Activated naive CD4-positive, alpha-beta T cell treated with anti-CD3 and anti-CD28 coated beads, Interleukin-2, amount 50 U/mL, for 72 hours (primary cell): Measurements from ENCODE around the gene ACSL1. TPM values are rescaled to one million over a fixed set of nuclear protein-coding genes. Genes with fewer than 3 reads are reported as not detected.
"Not testable (repeated sequence)": the region's sequence is repeated elsewhere in the genome, so short reads cannot be mapped to it uniquely, and the experiment has no call there.

Source experiments
- ATAC-seq, 2 donors: fragments of 150-1000 bp; cut with Tn5 transposase; 2 replicates each; pipeline ENCODE4 v1.10.0; 2021; ENCODE audit warnings: mild to moderate bottlenecking in 2 of 2, moderate library complexity in 2 of 2
- DNase-seq, 2 donors: peaks; one replicate each; pipeline ENCODE4 v3.0.0; 2021 to 2022; ENCODE audit warnings: low spot score in 2 of 2
- H3K27ac Mint-ChIP-seq, 2 donors: one replicate each; pipeline ENCODE4 v1.8.0; 2022; ENCODE audit warnings: mild to moderate bottlenecking in 2 of 2, mixed read lengths in 2 of 2
- H3K36me3 Mint-ChIP-seq, 2 donors: one replicate each; pipeline ENCODE4 v1.8.0; 2022; ENCODE audit warnings: mixed read lengths in 2 of 2
- H3K9me3 Mint-ChIP-seq, 2 donors: one replicate each; pipeline ENCODE4 v1.8.0; 2022; ENCODE audit warnings: mixed read lengths in 2 of 2
- total RNA-seq, 2 donors: library from RNA; stranded (reverse); gene quantifications; one replicate each; pipeline ENCODE4 v1.2.3, GENCODE V29; 2022

Gene ACSL1
- total RNA-seq, 2 donors from 2014 or later: 23.4 to 27.1 TPM

- H3K27ac Mint-ChIP-seq: peak overlapping the region; percentile 33 to 41
- no peaks in the 10 kb centered on the region for H3K9me3 Mint-ChIP-seq
- ATAC-seq: peak; percentile 72 to 74
Measured at GRCh38 chr4:184849185-184849584, 23.4 kb upstream of the ACSL1 start.

GRCh38 chr4:184848510-184848909 is 22.7 kb upstream of the ACSL1 start:
- DNase-seq (no peak), ATAC-seq (peak; percentile 26 to 41)
- no peak overlapping the region for H3K27ac Mint-ChIP-seq
- no peaks in the 10 kb centered on the region for H3K36me3 Mint-ChIP-seq
- H3K9me3 Mint-ChIP-seq: no peaks in the 10 kb centered on the region

More at GRCh38 chr4:184849185-184849584, 23.4 kb upstream of the ACSL1 start:
- H3K36me3 Mint-ChIP-seq: no peaks in the 10 kb centered on the region
- no peak for DNase-seq

GRCh38 chr4:184846531-184846930 is 20.8 kb upstream of the ACSL1 start:
- H3K36me3 Mint-ChIP-seq: no peaks in the 10 kb centered on the region
- no peaks in the 10 kb centered on the region for H3K9me3 Mint-ChIP-seq
- H3K27ac Mint-ChIP-seq: no peak overlapping the region
- ATAC-seq (no peak), DNase-seq (no peak)

- DNase-seq (no peak), ATAC-seq (peak in 1 of 2 donors; percentile 53)
- H3K9me3 Mint-ChIP-seq: no peaks in the 10 kb centered on the region
- H3K36me3 Mint-ChIP-seq: no peaks in the 10 kb centered on the region
- H3K27ac Mint-ChIP-seq: no peak overlapping the region
Measured at GRCh38 chr4:184845367-184846021, 19.7 kb upstream of the ACSL1 start.

- Mint-ChIP-seq H3K36me3 (no peaks in the 10 kb centered on the region), H3K27ac (no peak overlapping the region), H3K9me3 (no peaks in the 10 kb centered on the region)
- no peak for ATAC-seq
- DNase-seq: no peak
Measured at GRCh38 chr4:184844742-184845141, 19.0 kb upstream of the ACSL1 start.

GRCh38 chr4:184843984-184844554 is 18.3 kb upstream of the ACSL1 start:
- peak; percentile 57 to 74 for ATAC-seq
- Mint-ChIP-seq H3K9me3 (no peaks in the 10 kb centered on the region), H3K27ac (no peak overlapping the region), H3K36me3 (no peaks in the 10 kb centered on the region)
- no peak for DNase-seq

- ATAC-seq, H3K36me3 Mint-ChIP-seq, H3K9me3 Mint-ChIP-seq, DNase-seq, H3K27ac Mint-ChIP-seq: not testable (repeated sequence)
Measured at GRCh38 chr4:184839075-184839399, 13.3 kb upstream of the ACSL1 start.

- ATAC-seq (no peak), DNase-seq (no peak)
- Mint-ChIP-seq H3K9me3 (no peaks in the 10 kb centered on the region), H3K36me3 (no peaks in the 10 kb centered on the region), H3K27ac (no peak overlapping the region)
Measured at GRCh38 chr4:184838249-184839074, 12.7 kb upstream of the ACSL1 start.

GRCh38 chr4:184836613-184837012 is 10.8 kb upstream of the ACSL1 start:
- DNase-seq: no peak
- H3K27ac Mint-ChIP-seq: no peak overlapping the region
- peak in 1 of 2 donors; percentile 41 for ATAC-seq
- no peaks in the 10 kb centered on the region for H3K9me3 Mint-ChIP-seq
- H3K36me3 Mint-ChIP-seq: no peaks in the 10 kb centered on the region

GRCh38 chr4:184833046-184833838 is 7.5 kb upstream of the ACSL1 start:
- Mint-ChIP-seq H3K36me3 (no peaks in the 10 kb centered on the region), H3K27ac (no peak overlapping the region), H3K9me3 (no peaks in the 10 kb centered on the region)
- DNase-seq: no peak
- no peak for ATAC-seq

GRCh38 chr4:184831153-184831552 is 5.4 kb upstream of the ACSL1 start:
- no peak for DNase-seq
- H3K36me3 Mint-ChIP-seq: no peaks in the 10 kb centered on the region
- no peak for ATAC-seq

GRCh38 chr4:184826691-184827270 is 1.0 kb upstream of the ACSL1 start:
- ATAC-seq: no peak
- peak overlapping the region; percentile 46 to 83 for H3K27ac Mint-ChIP-seq

More at GRCh38 chr4:184831153-184831552, 5.4 kb upstream of the ACSL1 start:
- Mint-ChIP-seq H3K9me3 (no peaks in the 10 kb centered on the region), H3K27ac (no peak overlapping the region)

GRCh38 chr4:184825141-184825895 is 450 bp downstream of the ACSL1 start:
- ATAC-seq: peak; percentile 52 to 53
- peak overlapping the region; percentile 81 to 84 for H3K27ac Mint-ChIP-seq
- peaks cover 0 to 9% of the 10 kb centered on the region in 2 donors for H3K36me3 Mint-ChIP-seq
- no peaks in the 10 kb centered on the region for H3K9me3 Mint-ChIP-seq
- DNase-seq: peak; percentile 58 to 73

More at GRCh38 chr4:184826691-184827270, 1.0 kb upstream of the ACSL1 start:
- Mint-ChIP-seq H3K36me3 (peaks cover 0 to 9% of the 10 kb centered on the region in 2 donors), H3K9me3 (no peaks in the 10 kb centered on the region)
- no peak for DNase-seq

GRCh38 chr4:184824776-184825084 is 1.0 kb downstream of the ACSL1 start:
- no peaks in the 10 kb centered on the region for H3K9me3 Mint-ChIP-seq
- ATAC-seq (no peak), DNase-seq (no peak)
- peak overlapping the region; percentile 81 to 84 for H3K27ac Mint-ChIP-seq
- peaks cover 0 to 9% of the 10 kb centered on the region in 2 donors for H3K36me3 Mint-ChIP-seq

- H3K27ac Mint-ChIP-seq: peak overlapping the region; percentile 81 to 84
- no peaks in the 10 kb centered on the region for H3K9me3 Mint-ChIP-seq
- DNase-seq: no peak
- H3K36me3 Mint-ChIP-seq: peaks cover 0 to 9% of the 10 kb centered on the region in 2 donors
- no peak for ATAC-seq
Measured at GRCh38 chr4:184824081-184824775, 1.5 kb downstream of the ACSL1 start.
